Fibroblast of villous mesenchyme (primary cell): ENCODE results near the gene GPN2. TPM values are rescaled to one million over a fixed set of nuclear protein-coding genes. Genes with fewer than 3 reads are reported as not detected.
A peak's percentile ranks its signal among the peaks of the same experiment; 100 is the strongest.

ENCODE experiments used
- DNase-seq: peaks from one replicate; pipeline ENCODE4 v3.0.0-alpha.2; 2010; ENCODE audit warnings: low read depth
- H3K4me3 ChIP-seq: 2 replicates; pipeline ENCODE4 v1.5.1; 2011; ENCODE audit warnings: low read depth, mild to moderate bottlenecking, low read length
- total RNA-seq: library from RNA; depleted of rRNA; stranded (reverse); fragments of >200 nt; gene quantifications from 2 replicates; pipeline ENCODE4 v1.2.3, GENCODE V29; 2012
- TF ChIP-seq, protein P1 (sequence below): IDR thresholded peaks from 2 replicates; pipeline ENCODE4 v1.5.1; 2012; ENCODE audit warnings: low read depth, mild to moderate bottlenecking, low read length; ENCODE audit not compliant: insufficient read depth

The GPN2 gene
- total RNA-seq, 1 donor, result 9.5 TPM

DNA sequence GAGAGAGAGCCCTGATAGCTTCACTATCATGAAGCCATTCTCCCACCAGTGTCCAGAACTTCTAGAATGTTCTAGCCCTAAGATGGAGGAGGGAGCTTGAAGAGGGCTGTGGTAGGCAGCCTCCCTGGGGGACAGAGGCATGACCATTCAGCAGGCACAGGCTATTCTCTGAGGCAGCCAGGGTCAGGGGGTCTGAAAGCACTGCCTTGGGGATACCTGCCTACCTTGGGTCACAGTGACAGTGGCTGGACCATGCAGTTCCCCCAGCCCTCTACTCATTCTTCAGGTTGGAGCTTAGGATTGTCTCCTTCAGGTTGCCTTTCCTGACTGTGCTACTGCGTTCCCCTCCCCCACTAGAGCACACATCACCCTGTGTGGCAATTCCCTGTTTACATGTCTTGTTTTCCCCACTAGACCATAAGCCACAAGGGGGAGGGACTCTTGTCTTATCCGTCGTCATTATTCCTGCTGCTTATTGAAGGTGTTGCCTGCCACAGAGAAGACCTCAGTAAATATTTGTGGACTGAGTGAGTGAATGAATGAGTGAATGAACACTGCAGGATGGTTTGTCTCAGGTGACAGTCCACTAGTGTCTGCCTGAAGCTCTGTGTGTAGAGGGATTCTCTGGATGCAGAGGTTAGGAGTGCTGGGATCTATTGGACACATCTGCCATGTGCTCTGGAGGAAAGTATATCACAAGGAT is 58.4 kb downstream of the GPN2 start:
- H3K4me3 ChIP-seq, result no peak overlapping the region
- peak; percentile 67 for DNase-seq
- TF ChIP-seq, protein P1, sequence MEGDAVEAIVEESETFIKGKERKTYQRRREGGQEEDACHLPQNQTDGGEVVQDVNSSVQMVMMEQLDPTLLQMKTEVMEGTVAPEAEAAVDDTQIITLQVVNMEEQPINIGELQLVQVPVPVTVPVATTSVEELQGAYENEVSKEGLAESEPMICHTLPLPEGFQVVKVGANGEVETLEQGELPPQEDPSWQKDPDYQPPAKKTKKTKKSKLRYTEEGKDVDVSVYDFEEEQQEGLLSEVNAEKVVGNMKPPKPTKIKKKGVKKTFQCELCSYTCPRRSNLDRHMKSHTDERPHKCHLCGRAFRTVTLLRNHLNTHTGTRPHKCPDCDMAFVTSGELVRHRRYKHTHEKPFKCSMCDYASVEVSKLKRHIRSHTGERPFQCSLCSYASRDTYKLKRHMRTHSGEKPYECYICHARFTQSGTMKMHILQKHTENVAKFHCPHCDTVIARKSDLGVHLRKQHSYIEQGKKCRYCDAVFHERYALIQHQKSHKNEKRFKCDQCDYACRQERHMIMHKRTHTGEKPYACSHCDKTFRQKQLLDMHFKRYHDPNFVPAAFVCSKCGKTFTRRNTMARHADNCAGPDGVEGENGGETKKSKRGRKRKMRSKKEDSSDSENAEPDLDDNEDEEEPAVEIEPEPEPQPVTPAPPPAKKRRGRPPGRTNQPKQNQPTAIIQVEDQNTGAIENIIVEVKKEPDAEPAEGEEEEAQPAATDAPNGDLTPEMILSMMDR, result no peak

GRCh38 chr1:26831059-26831458 is 59.0 kb downstream of the GPN2 start:
- no peak overlapping the region for H3K4me3 ChIP-seq
- TF ChIP-seq, protein P1, result no peak
- DNase-seq, result no peak

DNA sequence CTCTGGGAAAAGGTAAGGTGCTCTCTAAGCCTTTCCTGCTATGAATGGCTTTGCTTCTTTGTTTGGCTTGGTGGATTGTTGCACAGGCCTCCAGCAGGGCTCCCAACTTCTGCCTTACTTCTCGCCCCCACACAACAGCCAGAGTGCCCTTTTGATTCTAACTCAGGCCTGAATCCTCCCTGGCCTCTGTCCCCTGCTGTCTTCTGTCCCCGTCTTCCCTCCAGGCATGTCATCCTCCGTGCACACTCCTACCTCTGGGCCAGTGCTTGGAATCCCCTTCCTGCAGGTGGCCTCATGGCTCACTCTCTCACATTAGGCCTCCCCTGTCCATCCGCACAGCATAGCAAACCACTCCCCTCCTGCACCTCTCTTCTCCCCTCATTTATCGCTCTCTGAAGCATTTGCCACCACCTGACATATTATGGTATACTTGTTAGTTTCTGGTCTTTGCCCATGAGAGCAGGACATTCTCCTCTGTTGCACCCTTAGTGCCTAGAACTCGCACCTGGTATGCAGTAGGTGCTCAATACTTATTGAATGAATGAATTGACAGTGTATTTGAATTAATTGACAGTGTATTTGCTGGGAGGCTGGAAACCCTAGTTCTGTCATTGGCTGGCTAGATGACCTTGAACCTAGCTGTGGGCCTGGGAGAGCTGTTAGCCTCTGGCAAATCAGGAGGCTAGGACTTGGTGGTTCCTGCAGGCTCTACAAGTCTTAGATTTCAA is 60.7 kb downstream of the GPN2 start:
- no peak overlapping the region for H3K4me3 ChIP-seq
- DNase-seq, result no peak
- TF ChIP-seq, protein P1, result no peak

DNA sequence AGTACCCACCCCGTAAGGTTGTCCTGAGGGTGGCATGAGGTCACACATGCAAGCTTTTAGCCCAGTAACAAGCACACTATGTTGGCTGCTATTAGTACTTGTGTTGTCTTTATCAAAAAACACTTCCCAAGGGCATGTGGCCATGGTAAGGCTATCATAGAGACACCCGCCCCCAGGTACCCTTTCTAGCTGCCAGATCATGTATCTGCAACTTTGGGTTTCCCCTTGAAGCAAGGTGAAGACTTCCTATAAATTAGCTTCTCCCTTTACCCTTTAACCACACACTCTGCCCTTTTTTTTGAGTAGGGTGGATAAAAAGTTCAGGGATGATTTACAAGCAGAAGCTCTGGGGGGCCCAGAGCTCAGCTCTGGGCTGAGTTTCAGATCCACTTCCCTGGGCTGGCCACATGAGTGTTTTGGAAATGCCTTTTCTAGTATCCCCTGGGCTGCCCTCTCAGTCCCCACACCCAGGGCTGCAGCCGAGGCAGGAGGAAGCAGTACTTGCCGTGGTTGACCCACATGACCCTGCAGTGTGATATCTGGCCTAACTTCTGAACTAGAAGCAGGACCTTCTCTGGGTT is 61.6 kb downstream of the GPN2 start:
- TF ChIP-seq, protein P1, result no peak
- no peak for DNase-seq
- no peak overlapping the region for H3K4me3 ChIP-seq

GRCh38 chr1:26827663-26828062 is 62.4 kb downstream of the GPN2 start:
- TF ChIP-seq, protein P1, result no peak
- peak overlapping the region; percentile 74 for H3K4me3 ChIP-seq
- DNase-seq, result no peak

DNA sequence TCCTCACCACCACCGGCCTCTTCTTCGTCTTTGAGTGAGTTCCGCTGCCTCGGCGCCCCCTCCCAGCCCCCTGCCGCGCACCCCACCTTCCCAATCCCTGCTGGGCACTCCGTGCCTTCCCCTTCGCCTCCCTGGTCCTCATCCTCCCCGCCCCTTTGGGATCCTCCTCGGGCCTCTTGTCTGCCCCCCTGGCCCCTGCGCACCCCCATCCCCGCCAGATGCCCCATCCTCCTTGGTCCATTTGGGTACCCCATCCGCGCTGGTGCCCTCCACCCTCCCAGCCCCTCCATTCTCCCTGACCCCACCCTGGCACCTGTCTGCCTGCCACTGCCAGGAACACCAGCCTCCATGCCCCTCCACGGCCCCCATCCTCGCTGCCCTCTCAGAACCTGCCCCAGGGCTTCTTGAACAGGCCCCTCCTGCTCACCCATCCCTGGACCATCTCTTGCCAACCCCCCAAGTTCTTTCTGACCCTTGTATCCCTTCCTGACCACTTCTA is 62.9 kb downstream of the GPN2 start:
- DNase-seq, result no peak
- TF ChIP-seq, protein P1, result no peak
- peak overlapping the region; percentile 74 for H3K4me3 ChIP-seq
